GM19238 (cell line): ENCODE results near the gene PELI1.

Experiments used
- DNase-seq: peaks from one replicate; pipeline ENCODE4 v3.0.0; 2011; ENCODE audit warnings: low spot score; ENCODE audit not compliant: insufficient read length

The PELI1 gene

GRCh38 chr2:64153811-64154210 is 9.6 kb upstream of the PELI1 start:
- no peak for DNase-seq

- DNase-seq = no peak
These were observed 7.3 kb upstream of the PELI1 start for GRCh38 chr2:64151476-64151875.

GRCh38 chr2:64145714-64146113 is 1.5 kb upstream of the PELI1 start:
- no peak for DNase-seq

- no peak for DNase-seq
These were observed 899 bp upstream of the PELI1 start for GRCh38 chr2:64145119-64145518.

- DNase-seq = peak; percentile 16
These were observed 807 bp downstream of the PELI1 start for GRCh38 chr2:64143169-64144056.

- no peak for DNase-seq
These were observed 1.5 kb downstream of the PELI1 start for GRCh38 chr2:64142741-64143168.

GRCh38 chr2:64141674-64142405 is 2.4 kb downstream of the PELI1 start:
- no peak for DNase-seq

- DNase-seq = no peak
These were observed 3.5 kb downstream of the PELI1 start for GRCh38 chr2:64140665-64141200.

GRCh38 chr2:64139956-64140355 is 4.3 kb downstream of the PELI1 start:
- DNase-seq = no peak

- no peak for DNase-seq
These were observed 6.2 kb downstream of the PELI1 start for GRCh38 chr2:64137996-64138395.

GRCh38 chr2:64137567-64137966 is 6.7 kb downstream of the PELI1 start:
- no peak for DNase-seq

- no peak for DNase-seq
These were observed 8.8 kb downstream of the PELI1 start for GRCh38 chr2:64135421-64135820.

- no peak for DNase-seq
These were observed 9.4 kb downstream of the PELI1 start for GRCh38 chr2:64134813-64135212.

- DNase-seq = no peak
These were observed 10.4 kb downstream of the PELI1 start for GRCh38 chr2:64133828-64134227.

GRCh38 chr2:64133354-64133753 is 10.9 kb downstream of the PELI1 start:
- DNase-seq = no peak

- DNase-seq = no peak
These were observed 13.9 kb downstream of the PELI1 start for GRCh38 chr2:64130333-64130732.

GRCh38 chr2:64128943-64129391 is 15.3 kb downstream of the PELI1 start:
- DNase-seq = no peak

GRCh38 chr2:64128406-64128805 is 15.8 kb downstream of the PELI1 start:
- no peak for DNase-seq

GRCh38 chr2:64127119-64127518 is 17.1 kb downstream of the PELI1 start:
- DNase-seq = no peak

GRCh38 chr2:64126601-64127000 is 17.6 kb downstream of the PELI1 start:
- DNase-seq = no peak

GRCh38 chr2:64124571-64124970 is 19.6 kb downstream of the PELI1 start:
- no peak for DNase-seq

GRCh38 chr2:64124168-64124567 is 20.1 kb downstream of the PELI1 start:
- DNase-seq = no peak
